ENCODE measurements around the gene ANXA10. TPM values are rescaled to one million over a fixed set of nuclear protein-coding genes. Genes with fewer than 3 reads are reported as not detected.

Gene ANXA10
- total RNA-seq, 2 donors from 2014 or later: 4.3 TPM; not detected in 1

- Histone ChIP-seq H3K36me3 (no peaks in the 10 kb centered on the region), H3K9me3 (no peaks in the 10 kb centered on the region), H3K4me3 (peak overlapping the region; percentile 57), H3K4me1 (ENCODE audit: control insufficient read depth in 1 of 2, low read depth in 2 of 2) (no peaks in the 10 kb centered on the region), H3K27ac (no peak overlapping the region), H3K27me3 (replicated peaks; ENCODE audit: insufficient read depth) (no peaks in the 10 kb centered on the region)
- ATAC-seq (ENCODE audit: insufficient number of reproducible peaks, low FRiP score, low read depth) (no peak), DNase-seq (ENCODE audit: low spot score) (peak; percentile 20)
- peak; percentile 35 for TF ChIP-seq CTCF (IDR thresholded peaks at IDR 0.05)
Observed at GRCh38 chr4:168153596-168154440, 61.5 kb downstream of the ANXA10 start.

GRCh38 chr4:168154546-168155277 lies 62.4 kb downstream of the ANXA10 start:
- TF ChIP-seq CTCF (IDR thresholded peaks at IDR 0.05): no peak
- Histone ChIP-seq H3K9me3 (no peaks in the 10 kb centered on the region), H3K27me3 (replicated peaks; ENCODE audit: insufficient read depth) (no peaks in the 10 kb centered on the region), H3K4me1 (ENCODE audit: control insufficient read depth in 1 of 2, low read depth in 2 of 2) (no peaks in the 10 kb centered on the region), H3K36me3 (no peaks in the 10 kb centered on the region), H3K4me3 (no peak overlapping the region), H3K27ac (no peak overlapping the region)
- no peak for DNase-seq (ENCODE audit: low spot score)
- no peak for ATAC-seq (ENCODE audit: insufficient number of reproducible peaks, low FRiP score, low read depth)

GRCh38 chr4:168162604-168163003 lies 70.3 kb downstream of the ANXA10 start:
- no peaks in the 10 kb centered on the region for H3K27me3 ChIP-seq (replicated peaks; ENCODE audit: insufficient read depth)
- no peak overlapping the region for H3K27ac ChIP-seq
- DNase-seq (ENCODE audit: low spot score) (no peak), ATAC-seq (ENCODE audit: insufficient number of reproducible peaks, low FRiP score, low read depth) (no peak)
- no peaks in the 10 kb centered on the region for H3K4me1 ChIP-seq (ENCODE audit: control insufficient read depth in 1 of 2, low read depth in 2 of 2)
- no peaks in the 10 kb centered on the region for H3K36me3 ChIP-seq
- H3K9me3 ChIP-seq: no peaks in the 10 kb centered on the region
- no peak for TF ChIP-seq CTCF (IDR thresholded peaks at IDR 0.05)
- H3K4me3 ChIP-seq: no peak overlapping the region

GRCh38 chr4:168163106-168163505 lies 70.8 kb downstream of the ANXA10 start:
- H3K36me3 ChIP-seq: no peaks in the 10 kb centered on the region
- H3K9me3 ChIP-seq: no peaks in the 10 kb centered on the region
- no peak overlapping the region for H3K4me3 ChIP-seq
- no peak for DNase-seq (ENCODE audit: low spot score)
- H3K27me3 ChIP-seq (replicated peaks; ENCODE audit: insufficient read depth): no peaks in the 10 kb centered on the region
- no peak overlapping the region for H3K27ac ChIP-seq
- ATAC-seq (ENCODE audit: insufficient number of reproducible peaks, low FRiP score, low read depth): no peak
- H3K4me1 ChIP-seq (ENCODE audit: control insufficient read depth in 1 of 2, low read depth in 2 of 2): no peaks in the 10 kb centered on the region
- no peak for TF ChIP-seq CTCF (IDR thresholded peaks at IDR 0.05)

GRCh38 chr4:168164045-168164444 lies 71.7 kb downstream of the ANXA10 start:
- no peak for TF ChIP-seq CTCF (IDR thresholded peaks at IDR 0.05)
- H3K9me3 ChIP-seq: no peaks in the 10 kb centered on the region
- DNase-seq (ENCODE audit: low spot score): no peak
- no peaks in the 10 kb centered on the region for H3K27me3 ChIP-seq (replicated peaks; ENCODE audit: insufficient read depth)
- no peak overlapping the region for H3K27ac ChIP-seq
- no peaks in the 10 kb centered on the region for H3K36me3 ChIP-seq
- no peak for ATAC-seq (ENCODE audit: insufficient number of reproducible peaks, low FRiP score, low read depth)
- H3K4me3 ChIP-seq: no peak overlapping the region
- H3K4me1 ChIP-seq (ENCODE audit: control insufficient read depth in 1 of 2, low read depth in 2 of 2): no peaks in the 10 kb centered on the region

All from thoracic aorta (tissue), 2 donors.